Panc1 (cell line): ENCODE data around the gene HCK. TPM values are rescaled to one million over a fixed set of nuclear protein-coding genes. Genes with fewer than 3 reads are reported as not detected.

Source experiments
- ATAC-seq: fragments of 200-7000 bp; cut with Tn5 transposase; 2 replicates; pipeline ENCODE4 v1.9.1; 2020; ENCODE audit warnings: mild to moderate bottlenecking, moderate library complexity
- BruUV-seq: library from RNA; stranded (reverse); fragments of 400-500 nt; replicated peaks from 2 replicates; lab custom pipeline; 2021; lab: Mats Ljungman, UMichigan
- CTCF ChIA-PET: fragments of 300-600 bp; sonication (Branson Sonifier 250); formaldehyde crosslinking; loops from one replicate; lab custom pipeline; 2022; ENCODE audit warnings: antibody characterized with exemption; lab: Charles Lee
- POLR2A ChIA-PET: fragments of 300-600 bp; sonication (Branson Sonifier 250); formaldehyde crosslinking; loops from one replicate; lab custom pipeline; 2022; ENCODE audit warnings: antibody characterized with exemption; lab: Charles Lee
- DNase-seq: peaks from one replicate; pipeline ENCODE4 v3.0.0-alpha.2; 2010; ENCODE audit warnings: low read depth, low spot score
- H3K27ac ChIP-seq: 2 replicates; pipeline ENCODE4 v1.5.1; 2011; ENCODE audit warnings: mild to moderate bottlenecking, low read length, inconsistent platforms
- H3K27me3 ChIP-seq: fragments of 200-500 bp; sonication (Bioruptor generic); 2 replicates; pipeline ENCODE4 v1.6.0; 2014; ENCODE audit warnings: low read length, inconsistent platforms; ENCODE audit not compliant: control insufficient read depth, insufficient read depth
- H3K36me3 ChIP-seq: fragments of 200-500 bp; sonication (Bioruptor generic); 2 replicates; pipeline ENCODE4 v1.5.1; 2014; ENCODE audit warnings: inconsistent platforms, mild to moderate bottlenecking, low read length, moderate library complexity; ENCODE audit not compliant: control insufficient read depth, insufficient read depth
- H3K4me1 ChIP-seq: 2 replicates; pipeline ENCODE4 v1.5.1; 2011; ENCODE audit warnings: inconsistent platforms, mild to moderate bottlenecking, low read length, moderate library complexity; ENCODE audit not compliant: control insufficient read depth, insufficient read depth
- H3K4me3 ChIP-seq, 2 experiments: 2 replicates each; pipeline ENCODE4 v1.5.1; 2011 to 2012; ENCODE audit warnings: low read depth in 2 of 2, low read length in 2 of 2, mild to moderate bottlenecking in 2 of 2, inconsistent platforms in 1 of 2, moderate library complexity in 1 of 2
- H3K9me3 ChIP-seq: fragments of 200-500 bp; sonication (Bioruptor generic); 2 replicates; pipeline ENCODE4 v1.5.1; 2014; ENCODE audit warnings: low read depth, mild to moderate bottlenecking, inconsistent platforms, low read length, moderate library complexity; ENCODE audit not compliant: control insufficient read depth, insufficient read depth
- CTCF ChIP-seq: fragments of 450-650 bp; IDR thresholded peaks from 2 replicates; pipeline ENCODE4 v1.5.1; 2017; ENCODE audit warnings: mild to moderate bottlenecking
- POLR2AphosphoS5 ChIP-seq: IDR thresholded peaks from 2 replicates; pipeline ENCODE4 v1.6.1; 2012; ENCODE audit warnings: mild to moderate bottlenecking, low read depth, low read length, moderate library complexity
- REST ChIP-seq, 2 experiments: IDR thresholded peaks; 2 replicates each; pipeline ENCODE4 v1.6.1; 2011 to 2012; ENCODE audit warnings: low read depth in 2 of 2, control low read depth in 1 of 2, low read length in 1 of 2, mild to moderate bottlenecking in 1 of 2, moderate library complexity in 1 of 2; ENCODE audit not compliant: insufficient read depth in 1 of 2
- SIN3A ChIP-seq: IDR thresholded peaks from 2 replicates; pipeline ENCODE4 v1.6.1; 2012; ENCODE audit warnings: low read depth, mild to moderate bottlenecking, low read length, moderate library complexity, borderline replicate concordance; ENCODE audit not compliant: insufficient read depth
- TCF7L2 ChIP-seq: IDR thresholded peaks from 2 replicates; pipeline ENCODE4 v1.6.1; 2011; ENCODE audit warnings: mild to moderate bottlenecking, low read depth, low read length, inconsistent platforms
- in situ Hi-C: cut with HindIII; loops from 2 replicates; pipeline ENCODE4 v1.10.0; 2016; ENCODE audit warnings: low sequenced_read_pairs, low pct_unique_long_range_greater_than_20kb
- intact Hi-C: fragments of 100-400 bp; cut with micrococcal nuclease; formaldehyde crosslinking; loops from one replicate; pipeline ENCODE4 v1.10.0; 2022; ENCODE audit not compliant: unreplicated experiment
- total RNA-seq: library from RNA; stranded (reverse); gene quantifications from one replicate; pipeline ENCODE4 v1.2.1, GENCODE V29; 2021; ENCODE audit not compliant: unreplicated experiment

Gene HCK
- total RNA-seq, 1 experiment from 2014 or later: 0.98 TPM

- peaks cover 8% of the 10 kb centered on the region for H3K27me3 ChIP-seq
- DNase-seq (no peak), ATAC-seq (no peak)
- no TSS peak for BruUV-seq
- H3K36me3 ChIP-seq: no peaks in the 10 kb centered on the region
- CTCF ChIA-PET: no interaction called here
- no peak overlapping the region for H3K27ac ChIP-seq
- TF ChIP-seq CTCF (no peak), POLR2AphosphoS5 (no peak), SIN3A (no peak), REST (IDR thresholded peaks at IDR 0.05; ENCODE audit: insufficient read depth in 1 of 2, low read depth in 2 of 2, low read length in 1 of 2) (no peak), TCF7L2 (no peak)
- no peaks in the 10 kb centered on the region for H3K9me3 ChIP-seq
- POLR2A ChIA-PET: no interaction called here
- no peak overlapping the region for H3K4me3 ChIP-seq
- H3K4me1 ChIP-seq: no peaks in the 10 kb centered on the region
- intact Hi-C loops: no loop called here
- in situ Hi-C loops: loop anchor here (10.0 kb wide), 1 partner anchor 169 kb away; no protein-coding TSS in a partner anchor
Observed at GRCh38 chr20:32045999-32046398, 6.0 kb upstream of the HCK start.

- in situ Hi-C loops (no loop called here), intact Hi-C loops (no loop called here)
- ChIA-PET POLR2A (no interaction called here), CTCF (no interaction called here)
- H3K36me3 ChIP-seq: no peaks in the 10 kb centered on the region
- TF ChIP-seq TCF7L2: no peak
- no peak overlapping the region for H3K4me3 ChIP-seq
- no peaks in the 10 kb centered on the region for H3K4me1 ChIP-seq
- DNase-seq (no peak), ATAC-seq (no peak)
- peaks cover 17% of the 10 kb centered on the region for H3K27me3 ChIP-seq
- no TSS peak for BruUV-seq
- H3K9me3 ChIP-seq: no peaks in the 10 kb centered on the region
- no peak overlapping the region for H3K27ac ChIP-seq
Observed at GRCh38 chr20:32050324-32050841, 1.7 kb upstream of the HCK start.

GRCh38 chr20:32050851-32051556 is 1.0 kb upstream of the HCK start:
- TF ChIP-seq REST (IDR thresholded peaks at IDR 0.05; ENCODE audit: insufficient read depth in 1 of 2, low read depth in 2 of 2, low read length in 1 of 2): no peak
- no peak for TF ChIP-seq SIN3A
- no peak for TF ChIP-seq TCF7L2
- no peak for TF ChIP-seq CTCF
- TF ChIP-seq POLR2AphosphoS5: no peak
- POLR2A ChIA-PET: no interaction called here
- intact Hi-C loops (no loop called here), in situ Hi-C loops (no loop called here)
- H3K4me3 ChIP-seq: no peak overlapping the region
- no peaks in the 10 kb centered on the region for H3K4me1 ChIP-seq
- DNase-seq (no peak), ATAC-seq (no peak)
- no peaks in the 10 kb centered on the region for H3K9me3 ChIP-seq
- peaks cover 17% of the 10 kb centered on the region for H3K27me3 ChIP-seq
- CTCF ChIA-PET: no interaction called here
- H3K27ac ChIP-seq: no peak overlapping the region
- H3K36me3 ChIP-seq: no peaks in the 10 kb centered on the region
- no TSS peak for BruUV-seq
